IMR-90 (cell line): ENCODE results near the gene OR52I2.

Experiments used
- CTCF ChIP-seq: conservative IDR thresholded peaks from 2 replicates; pipeline ENCODE4 v1.5.1; 2012; ENCODE audit warnings: mild to moderate bottlenecking, low read depth, low read length, improper control_type of control experiment
- POLR2A ChIP-seq: IDR thresholded peaks from 2 replicates; pipeline ENCODE4 v1.6.1; 2012; ENCODE audit warnings: mild to moderate bottlenecking, low read depth, low read length
- RFX5 ChIP-seq: IDR thresholded peaks from 2 replicates; pipeline ENCODE4 v1.8.0; 2012; ENCODE audit warnings: low read depth, mild to moderate bottlenecking, low read length, moderate library complexity

GRCh38 chr11:4547416-4547815 lies 34.1 kb upstream of the OR52I2 start:
- TF ChIP-seq CTCF: no peak
- TF ChIP-seq POLR2A: no peak
- no peak for TF ChIP-seq RFX5
